ENCODE data around the gene METTL26. TPM values are rescaled to one million over a fixed set of nuclear protein-coding genes. Genes with fewer than 3 reads are reported as not detected.

Gene METTL26
- total and polyA plus RNA-seq, 10 of the 15 experiments (the other 5 are each of a cell fraction or from before 2014, with no cell fraction given): 5.4 to 163 (median 79.3) TPM

DNA sequence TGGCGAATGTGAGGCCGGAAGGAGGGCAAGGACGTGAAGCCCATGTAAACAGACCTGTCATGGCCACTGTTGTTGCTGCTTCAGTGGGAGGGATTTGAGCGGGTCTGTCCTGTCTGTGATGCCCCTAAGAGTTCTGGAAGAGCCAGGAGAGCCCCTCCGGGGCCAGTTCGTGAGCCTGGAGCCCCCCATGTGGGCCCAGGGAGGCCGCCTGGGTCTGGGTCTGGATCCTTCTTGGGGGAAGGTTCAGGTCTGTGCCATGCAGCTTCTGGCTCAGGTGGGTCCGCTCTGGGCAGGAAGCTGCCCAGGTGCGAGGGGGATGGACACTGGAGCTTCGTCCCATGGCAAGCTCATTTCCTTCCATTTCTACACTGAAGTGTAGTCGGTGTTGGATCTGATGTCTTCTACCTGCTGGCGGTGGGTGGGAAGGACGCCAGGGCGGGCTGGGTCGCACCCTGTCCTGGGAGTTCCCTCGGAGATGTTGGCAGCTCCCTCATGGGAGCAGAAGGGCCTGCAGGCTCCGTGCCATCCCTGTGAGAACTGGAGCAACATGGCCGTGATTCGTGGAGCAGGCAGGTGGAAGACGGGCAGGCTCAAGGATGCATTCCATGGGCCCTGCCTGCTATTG, 16.5 kb downstream of the METTL26 start:
- Histone ChIP-seq H2AFZ (ENCODE audit: control insufficient read depth, low read depth, low read length) (no peak overlapping the region), H4K20me1 (ENCODE audit: control insufficient read depth, insufficient read depth) (no peaks in the 10 kb centered on the region; the same call in 1 of the 2 replicates), H3K27me3 (replicated peaks in 1 of 2; ENCODE audit: control insufficient read depth in 2 of 2, insufficient read depth in 2 of 2, low read length in 1 of 2) (no peaks in the 10 kb centered on the region), H3K27ac (ENCODE audit: control insufficient read depth, insufficient read depth) (no peak overlapping the region), H3K79me2 (ENCODE audit: control insufficient read depth, insufficient read depth, low read length) (no peaks in the 10 kb centered on the region), H3K9me3 (replicated peaks; ENCODE audit: control insufficient read depth, insufficient read depth, low read length) (no peaks in the 10 kb centered on the region), H3K4me3 (no peak overlapping the region), H3K9ac (ENCODE audit: control insufficient read depth, insufficient read depth, low read length) (no peak overlapping the region), H3K36me3 (ENCODE audit: control insufficient read depth in 2 of 2, insufficient read depth in 2 of 2, low read length in 1 of 2) (no peaks in the 10 kb centered on the region), H3K4me1 (ENCODE audit: control insufficient read depth, insufficient read depth, low read length) (no peaks in the 10 kb centered on the region), H3K4me2 (ENCODE audit: control insufficient read depth, insufficient read depth) (no peak overlapping the region)
- TF ChIP-seq, protein P1, sequence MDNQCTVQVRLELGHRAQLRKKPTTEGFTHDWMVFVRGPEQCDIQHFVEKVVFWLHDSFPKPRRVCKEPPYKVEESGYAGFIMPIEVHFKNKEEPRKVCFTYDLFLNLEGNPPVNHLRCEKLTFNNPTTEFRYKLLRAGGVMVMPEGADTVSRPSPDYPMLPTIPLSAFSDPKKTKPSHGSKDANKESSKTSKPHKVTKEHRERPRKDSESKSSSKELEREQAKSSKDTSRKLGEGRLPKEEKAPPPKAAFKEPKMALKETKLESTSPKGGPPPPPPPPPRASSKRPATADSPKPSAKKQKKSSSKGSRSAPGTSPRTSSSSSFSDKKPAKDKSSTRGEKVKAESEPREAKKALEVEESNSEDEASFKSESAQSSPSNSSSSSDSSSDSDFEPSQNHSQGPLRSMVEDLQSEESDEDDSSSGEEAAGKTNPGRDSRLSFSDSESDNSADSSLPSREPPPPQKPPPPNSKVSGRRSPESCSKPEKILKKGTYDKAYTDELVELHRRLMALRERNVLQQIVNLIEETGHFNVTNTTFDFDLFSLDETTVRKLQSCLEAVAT (IDR thresholded peaks at IDR 0.05): no peak
- TF ChIP-seq, protein P2, sequence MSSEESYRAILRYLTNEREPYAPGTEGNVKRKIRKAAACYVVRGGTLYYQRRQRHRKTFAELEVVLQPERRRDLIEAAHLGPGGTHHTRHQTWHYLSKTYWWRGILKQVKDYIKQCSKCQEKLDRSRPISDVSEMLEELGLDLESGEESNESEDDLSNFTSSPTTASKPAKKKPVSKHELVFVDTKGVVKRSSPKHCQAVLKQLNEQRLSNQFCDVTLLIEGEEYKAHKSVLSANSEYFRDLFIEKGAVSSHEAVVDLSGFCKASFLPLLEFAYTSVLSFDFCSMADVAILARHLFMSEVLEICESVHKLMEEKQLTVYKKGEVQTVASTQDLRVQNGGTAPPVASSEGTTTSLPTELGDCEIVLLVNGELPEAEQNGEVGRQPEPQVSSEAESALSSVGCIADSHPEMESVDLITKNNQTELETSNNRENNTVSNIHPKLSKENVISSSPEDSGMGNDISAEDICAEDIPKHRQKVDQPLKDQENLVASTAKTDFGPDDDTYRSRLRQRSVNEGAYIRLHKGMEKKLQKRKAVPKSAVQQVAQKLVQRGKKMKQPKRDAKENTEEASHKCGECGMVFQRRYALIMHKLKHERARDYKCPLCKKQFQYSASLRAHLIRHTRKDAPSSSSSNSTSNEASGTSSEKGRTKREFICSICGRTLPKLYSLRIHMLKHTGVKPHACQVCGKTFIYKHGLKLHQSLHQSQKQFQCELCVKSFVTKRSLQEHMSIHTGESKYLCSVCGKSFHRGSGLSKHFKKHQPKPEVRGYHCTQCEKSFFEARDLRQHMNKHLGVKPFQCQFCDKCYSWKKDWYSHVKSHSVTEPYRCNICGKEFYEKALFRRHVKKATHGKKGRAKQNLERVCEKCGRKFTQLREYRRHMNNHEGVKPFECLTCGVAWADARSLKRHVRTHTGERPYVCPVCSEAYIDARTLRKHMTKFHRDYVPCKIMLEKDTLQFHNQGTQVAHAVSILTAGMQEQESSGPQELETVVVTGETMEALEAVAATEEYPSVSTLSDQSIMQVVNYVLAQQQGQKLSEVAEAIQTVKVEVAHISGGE (CRISPR knock-in tag; IDR thresholded peaks at IDR 0.05): no peak
- CTCF ChIA-PET: no interaction called here
- in situ Hi-C loops (cut with MboI): no loop called here
- intact Hi-C loops (cut with micrococcal nuclease; ENCODE audit: unreplicated experiment): no loop called here
- SMC1A ChIA-PET (ENCODE audit: uncharacterized antibody, unreplicated experiment): no interaction called here
- RAD21 ChIA-PET (ENCODE audit: unreplicated experiment): no interaction called here
- ATAC-seq (no peak), DNase-seq (ENCODE audit: low read depth, low spot score) (no peak), FAIRE-seq (no peak)
- no TSS peak for BruUV-seq (replicated peaks)
- 88% methylated on average over 19 of the region's 20 CpGs for WGBS (ENCODE audit: insufficient coverage, insufficient replicate concordance, low lambda C conversion rate, missing lambda C conversion rate)
- POLR2A ChIA-PET: no interaction called here

Data from GM12878 (cell line).